Measurements from ENCODE around the gene TPSG1. TPM values are rescaled to one million over a fixed set of nuclear protein-coding genes. Genes with fewer than 3 reads are reported as not detected.

TPSG1 gene
- total RNA-seq, 2 experiments from 2014 or later: not detected

DNA sequence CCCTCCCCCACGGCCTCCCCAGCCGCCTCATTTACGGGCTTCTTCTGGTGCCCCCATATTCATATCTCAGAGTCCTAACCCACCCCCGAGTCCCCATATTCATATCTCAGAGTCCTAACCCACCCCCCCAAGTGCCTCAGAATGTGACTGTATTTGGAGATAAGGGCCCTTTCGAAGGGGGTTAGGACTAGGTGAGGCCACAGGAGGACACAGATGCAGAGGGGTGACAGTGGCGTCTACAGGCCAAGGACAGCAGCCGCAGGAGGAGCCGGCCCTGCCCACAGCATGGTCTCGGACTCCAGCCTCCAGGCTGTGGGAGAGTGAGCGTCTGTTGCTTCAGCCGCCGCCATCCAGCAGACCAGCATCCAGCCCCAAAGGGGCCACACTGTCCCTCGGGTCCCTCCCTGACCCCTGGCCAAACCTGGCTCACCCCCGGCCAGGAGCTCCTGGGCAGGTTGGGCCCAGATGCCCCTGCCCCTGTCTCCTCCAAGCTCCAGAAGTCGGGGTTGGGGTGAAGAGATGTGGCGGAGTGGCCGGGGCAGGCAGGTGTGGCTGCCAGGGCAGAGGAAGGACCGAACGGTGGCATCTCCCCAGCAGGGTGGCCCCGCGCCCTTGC lies 46.7 kb downstream of the TPSG1 start:
- Mint-ChIP-seq H3K36me3 (no peaks in the 10 kb centered on the region), H3K27ac (no peak overlapping the region), H3K4me3 (no peak overlapping the region), H3K4me1 (ENCODE audit: low read depth) (no peaks in the 10 kb centered on the region), H3K9me3 (no peaks in the 10 kb centered on the region), H3K27me3 (peaks cover 3% of the 10 kb centered on the region)
- intact Hi-C loops (cut with micrococcal nuclease): no loop called here
- no peak for DNase-seq
- POLR2A ChIA-PET: no interaction called here
- CTCF ChIA-PET: no interaction called here

DNA sequence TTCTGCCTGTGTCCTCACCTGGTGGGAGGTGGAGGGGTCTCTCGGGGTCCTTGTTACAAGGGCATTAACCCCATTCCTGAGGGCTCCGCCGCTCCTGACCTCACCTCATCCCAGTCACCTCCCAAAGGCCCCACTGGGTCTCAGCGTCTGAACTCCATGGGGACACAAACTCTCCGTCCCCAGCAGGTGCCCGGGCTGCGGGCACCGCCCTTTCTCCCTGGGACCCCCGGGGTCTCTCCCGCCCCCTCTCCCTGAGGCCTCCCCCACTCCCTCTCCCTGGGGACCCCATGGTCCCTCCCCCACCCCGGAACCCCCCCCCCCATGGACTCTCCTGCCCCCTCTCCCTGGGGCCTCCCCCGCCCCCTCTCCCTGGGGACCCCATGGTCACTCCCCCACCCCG lies 47.3 kb downstream of the TPSG1 start:
- no peak overlapping the region for H3K27ac Mint-ChIP-seq
- ChIA-PET CTCF (no interaction called here), POLR2A (no interaction called here)
- H3K27me3 Mint-ChIP-seq: peaks cover 3% of the 10 kb centered on the region
- no peaks in the 10 kb centered on the region for H3K36me3 Mint-ChIP-seq
- no peak for DNase-seq
- intact Hi-C loops (cut with micrococcal nuclease): no loop called here
- no peak overlapping the region for H3K4me3 Mint-ChIP-seq
- H3K9me3 Mint-ChIP-seq: no peaks in the 10 kb centered on the region
- H3K4me1 Mint-ChIP-seq (ENCODE audit: low read depth): no peaks in the 10 kb centered on the region

DNA sequence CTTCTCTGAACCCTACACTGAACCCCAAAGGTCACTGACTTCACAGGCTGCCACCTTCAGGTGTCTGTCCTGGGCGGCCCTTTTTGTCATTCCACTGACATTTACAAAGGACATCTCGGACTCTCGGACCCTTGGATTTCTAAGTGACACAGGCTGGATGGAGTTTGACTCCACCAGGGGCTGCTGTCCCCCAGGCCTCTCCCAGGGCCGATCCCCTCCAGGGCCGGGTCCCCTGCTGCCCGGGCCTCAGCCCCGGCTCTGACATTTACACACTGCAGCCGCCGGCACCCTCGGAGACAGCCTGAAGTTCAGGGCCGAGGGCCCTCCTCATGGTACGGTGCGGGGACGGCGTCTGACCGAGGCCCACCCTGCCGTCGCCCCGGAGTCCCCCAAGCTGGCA lies 48.0 kb downstream of the TPSG1 start:
- H3K4me1 Mint-ChIP-seq (ENCODE audit: low read depth): no peaks in the 10 kb centered on the region

DNA sequence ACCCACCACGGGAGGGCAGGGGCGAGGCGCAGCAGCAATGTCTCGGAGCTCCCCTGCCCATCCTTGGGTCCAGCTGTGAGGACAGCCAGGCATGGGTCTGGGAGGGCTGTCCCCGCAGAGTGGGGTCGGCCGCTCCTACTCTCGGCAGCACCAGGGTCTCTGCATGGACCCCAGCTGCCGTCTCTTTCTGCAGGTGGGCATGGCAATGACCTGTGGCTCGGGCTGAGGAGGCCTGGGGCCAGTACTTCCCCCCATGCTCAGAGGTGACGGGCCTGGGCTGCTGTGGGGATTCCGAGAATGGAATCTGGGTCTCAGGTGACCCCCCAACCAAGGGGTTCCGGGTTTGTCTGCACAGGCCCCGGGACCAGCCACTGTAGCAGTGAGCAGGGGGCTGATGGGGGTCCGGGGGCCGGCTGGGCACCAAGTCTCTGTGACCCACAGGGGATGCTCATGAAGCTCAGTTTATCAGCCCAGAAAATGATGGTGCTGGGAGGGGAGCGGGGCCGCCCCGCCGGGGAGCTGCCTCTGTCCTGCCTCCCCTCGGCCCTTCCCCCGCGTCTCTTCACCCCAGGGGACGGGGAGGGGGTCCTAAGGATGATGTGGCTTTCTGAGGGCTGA lies 48.7 kb downstream of the TPSG1 start:
- Mint-ChIP-seq H3K4me3 (no peak overlapping the region), H3K27ac (no peak overlapping the region), H3K27me3 (no peaks in the 10 kb centered on the region), H3K9me3 (no peaks in the 10 kb centered on the region), H3K4me1 (ENCODE audit: low read depth) (no peaks in the 10 kb centered on the region), H3K36me3 (no peaks in the 10 kb centered on the region)
- intact Hi-C loops (cut with micrococcal nuclease): no loop called here
- ChIA-PET POLR2A (no interaction called here), CTCF (no interaction called here)
- DNase-seq: no peak

More for the DNA sequence above, 48.0 kb downstream of the TPSG1 start:
- H3K36me3 Mint-ChIP-seq: no peaks in the 10 kb centered on the region
- POLR2A ChIA-PET: no interaction called here
- H3K4me3 Mint-ChIP-seq: no peak overlapping the region
- CTCF ChIA-PET: no interaction called here
- peaks cover 3% of the 10 kb centered on the region for H3K27me3 Mint-ChIP-seq
- H3K27ac Mint-ChIP-seq: no peak overlapping the region
- DNase-seq: no peak
- intact Hi-C loops (cut with micrococcal nuclease): no loop called here
- no peaks in the 10 kb centered on the region for H3K9me3 Mint-ChIP-seq

DNA sequence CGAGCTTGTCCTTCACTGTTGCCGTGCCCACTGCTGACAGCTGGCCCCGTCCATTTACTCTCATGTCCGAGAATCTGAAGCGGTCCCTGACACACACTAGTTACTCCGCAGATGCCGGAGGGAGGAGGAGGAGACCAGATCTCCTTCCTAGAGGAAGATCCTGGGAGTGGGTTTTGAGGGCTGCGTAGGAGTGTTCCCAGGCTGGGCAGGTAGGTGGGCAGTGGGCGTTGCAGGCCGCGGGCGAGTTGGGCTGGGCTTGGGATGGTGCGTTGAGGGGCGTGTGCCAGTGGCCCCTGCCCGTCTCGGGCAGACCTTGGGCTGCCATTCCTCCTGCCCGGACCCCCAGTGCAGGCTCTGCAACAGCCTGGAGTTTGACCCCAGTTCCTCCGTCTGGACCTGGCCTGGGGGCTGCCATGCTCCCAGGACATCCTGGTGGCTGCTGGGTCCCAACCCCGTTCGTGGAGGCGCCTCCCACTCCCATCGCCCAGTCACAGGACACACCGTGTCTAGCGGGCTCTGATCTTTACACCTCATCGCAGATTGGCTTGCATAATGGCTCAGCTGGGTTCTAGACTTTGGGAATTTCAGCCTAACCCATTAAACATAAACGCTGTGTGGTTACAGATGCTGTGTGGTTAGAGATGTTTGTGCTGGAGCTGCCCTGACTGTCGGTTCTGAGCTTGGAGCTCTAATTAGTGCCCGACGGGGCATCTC lies 49.3 kb downstream of the TPSG1 start:
- POLR2A ChIA-PET: no interaction called here
- Mint-ChIP-seq H3K27ac (no peak overlapping the region), H3K27me3 (no peaks in the 10 kb centered on the region)

DNA sequence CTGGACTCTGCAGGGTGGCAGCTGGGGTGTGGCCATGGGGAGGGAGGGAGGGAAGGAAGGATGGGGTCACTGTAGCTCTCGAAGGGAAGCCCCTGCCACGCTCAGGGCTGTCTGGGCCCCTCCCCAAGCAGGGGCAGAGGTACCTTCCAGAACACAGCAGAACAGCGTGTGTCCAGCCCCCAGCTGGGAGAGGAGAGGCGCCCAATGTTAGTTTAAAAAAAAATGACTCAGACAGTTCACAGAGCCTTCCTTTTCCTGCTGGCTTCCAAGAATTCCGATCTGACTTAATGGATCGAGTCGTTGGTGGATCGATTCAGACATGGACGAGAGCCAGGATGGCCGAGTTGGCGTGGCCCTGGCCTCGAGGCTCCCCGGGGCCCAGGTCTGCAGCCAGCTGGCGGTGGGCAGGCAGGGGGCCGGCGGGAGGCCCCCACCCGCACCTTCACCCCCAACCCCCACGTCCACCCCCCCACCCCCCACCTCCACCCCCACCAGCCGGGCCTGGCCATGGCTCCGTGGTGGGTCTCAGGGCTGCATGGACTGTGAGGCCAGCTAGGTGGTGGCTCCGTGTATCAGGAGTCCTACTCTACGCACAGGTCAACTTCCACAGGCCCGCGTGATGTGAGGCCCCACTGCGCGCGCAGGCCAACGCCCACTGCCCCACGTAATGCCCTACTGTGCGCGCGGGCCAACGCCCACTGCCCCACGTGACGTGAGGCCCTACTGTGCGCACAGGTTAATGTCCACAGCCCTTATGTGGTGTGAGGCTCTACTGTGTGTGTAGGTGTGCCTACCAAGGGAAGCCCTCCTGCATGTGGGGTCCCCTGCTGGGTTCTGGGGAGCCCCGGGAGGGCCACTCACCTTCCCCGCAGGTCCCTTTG lies 50.4 kb downstream of the TPSG1 start:
- CTCF ChIA-PET: no interaction called here
- intact Hi-C loops (cut with micrococcal nuclease): no loop called here
- no peaks in the 10 kb centered on the region for H3K4me1 Mint-ChIP-seq (ENCODE audit: low read depth)

More for the DNA sequence above, 49.3 kb downstream of the TPSG1 start:
- CTCF ChIA-PET: no interaction called here
- Mint-ChIP-seq H3K4me3 (no peak overlapping the region), H3K36me3 (no peaks in the 10 kb centered on the region), H3K9me3 (no peaks in the 10 kb centered on the region), H3K4me1 (ENCODE audit: low read depth) (no peaks in the 10 kb centered on the region)
- no peak for DNase-seq
- intact Hi-C loops (cut with micrococcal nuclease): no loop called here

DNA sequence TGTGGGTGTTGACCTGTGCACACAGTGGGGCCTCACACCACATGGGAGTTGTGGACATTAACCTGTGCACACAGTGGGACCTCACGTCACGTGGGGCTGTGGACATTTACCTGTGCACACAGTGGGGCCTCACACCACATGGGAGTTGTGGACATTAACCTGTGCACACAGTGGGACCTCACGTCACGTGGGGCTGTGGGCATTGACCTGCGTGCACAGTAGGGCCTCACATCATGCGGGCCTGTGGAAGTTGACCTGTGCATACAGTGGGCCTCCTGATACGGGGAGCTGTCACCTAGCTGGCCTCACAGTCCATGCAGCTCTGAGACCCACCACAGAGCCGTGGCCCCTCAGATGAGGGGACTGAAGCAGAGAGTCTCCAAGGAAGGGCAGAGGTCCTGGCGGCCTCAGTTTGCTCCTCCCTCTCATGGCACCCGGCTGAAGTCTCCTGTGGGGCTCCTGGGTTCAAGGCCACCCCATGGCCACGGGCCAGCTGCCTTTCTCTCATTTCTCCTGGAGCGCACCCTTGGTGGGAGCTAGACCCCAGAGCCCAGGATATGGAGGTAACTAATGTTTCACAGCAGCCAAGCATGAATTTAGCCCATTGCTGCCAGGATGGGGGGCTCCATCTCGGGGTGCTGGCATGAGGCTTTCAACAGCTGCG lies 51.1 kb downstream of the TPSG1 start:
- no peak for DNase-seq
- no peak overlapping the region for H3K27ac Mint-ChIP-seq
- ChIA-PET POLR2A (no interaction called here), CTCF (no interaction called here)
- H3K27me3 Mint-ChIP-seq: peaks cover 2% of the 10 kb centered on the region
- H3K36me3 Mint-ChIP-seq: no peaks in the 10 kb centered on the region
- intact Hi-C loops (cut with micrococcal nuclease): no loop called here
- H3K9me3 Mint-ChIP-seq: no peaks in the 10 kb centered on the region
- no peak overlapping the region for H3K4me3 Mint-ChIP-seq
- no peaks in the 10 kb centered on the region for H3K4me1 Mint-ChIP-seq (ENCODE audit: low read depth)

More for the DNA sequence above, 50.4 kb downstream of the TPSG1 start:
- no peak overlapping the region for H3K4me3 Mint-ChIP-seq
- POLR2A ChIA-PET: no interaction called here
- H3K27ac Mint-ChIP-seq: no peak overlapping the region
- no peaks in the 10 kb centered on the region for H3K9me3 Mint-ChIP-seq
- H3K27me3 Mint-ChIP-seq: peaks cover 2% of the 10 kb centered on the region
- DNase-seq: no peak
- H3K36me3 Mint-ChIP-seq: no peaks in the 10 kb centered on the region

DNA sequence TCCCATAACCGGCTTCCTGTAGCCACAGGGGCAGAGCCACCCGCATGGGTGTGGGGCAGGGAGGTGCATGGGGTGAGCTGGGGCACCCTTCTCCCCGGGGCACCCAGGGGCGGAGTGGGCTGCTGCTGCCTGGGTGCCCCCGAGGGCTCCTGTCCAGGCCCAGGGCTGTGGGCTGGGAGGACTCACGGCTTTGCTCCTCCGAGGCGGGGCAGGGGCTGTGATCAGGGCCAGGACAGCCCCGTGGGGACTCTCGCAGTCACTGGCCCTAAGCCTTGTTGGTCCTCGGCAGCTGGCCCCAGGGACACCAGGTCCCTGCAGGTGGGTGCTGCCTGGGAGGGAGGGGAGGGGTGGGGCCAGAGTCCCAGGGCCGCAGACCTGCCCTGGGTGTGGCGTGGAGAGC lies 52.4 kb downstream of the TPSG1 start:
- ChIA-PET CTCF (no interaction called here), POLR2A (no interaction called here)
- Mint-ChIP-seq H3K4me1 (ENCODE audit: low read depth) (no peaks in the 10 kb centered on the region), H3K9me3 (no peaks in the 10 kb centered on the region), H3K36me3 (no peaks in the 10 kb centered on the region), H3K27ac (no peak overlapping the region), H3K4me3 (no peak overlapping the region), H3K27me3 (peaks cover 2% of the 10 kb centered on the region)
- intact Hi-C loops (cut with micrococcal nuclease): no loop called here
- no peak for DNase-seq

DNA sequence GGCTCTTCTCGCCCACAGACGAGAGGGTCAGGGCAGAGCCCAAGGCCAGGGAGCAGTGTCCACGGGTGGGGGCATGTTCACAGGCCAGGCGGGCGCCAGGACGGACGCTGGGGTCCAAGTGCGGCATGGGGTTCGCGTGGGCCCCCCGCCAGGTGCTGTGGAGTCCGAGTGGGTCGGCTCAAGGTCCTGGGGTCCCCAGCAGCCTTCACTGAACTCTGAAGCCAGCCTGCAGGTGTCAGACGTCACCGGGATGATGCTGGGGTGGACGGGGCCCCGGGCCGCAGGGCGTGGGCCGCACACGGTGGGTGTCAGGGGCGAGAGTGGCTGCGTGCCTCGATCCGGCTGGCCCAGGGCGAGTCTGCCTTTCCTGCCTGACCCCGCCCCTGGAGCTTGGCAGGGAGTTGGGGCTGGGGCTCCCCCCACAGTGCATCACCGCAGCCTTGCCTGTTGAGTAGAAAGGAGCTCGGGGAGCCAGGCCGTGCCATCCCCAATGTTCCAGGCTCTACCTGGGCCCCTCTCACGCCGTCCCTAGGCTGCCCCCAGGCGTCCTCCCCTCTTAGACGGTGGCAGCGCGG lies 53.1 kb downstream of the TPSG1 start:
- intact Hi-C loops (cut with micrococcal nuclease): no loop called here
- no peaks in the 10 kb centered on the region for H3K36me3 Mint-ChIP-seq
- no peak for DNase-seq
- H3K4me1 Mint-ChIP-seq (ENCODE audit: low read depth): no peaks in the 10 kb centered on the region
- H3K27ac Mint-ChIP-seq: no peak overlapping the region
- H3K9me3 Mint-ChIP-seq: no peaks in the 10 kb centered on the region
- H3K27me3 Mint-ChIP-seq: peaks cover 2% of the 10 kb centered on the region
- POLR2A ChIA-PET: no interaction called here
- CTCF ChIA-PET: no interaction called here
- no peak overlapping the region for H3K4me3 Mint-ChIP-seq

Other genes with a start within 250 kb of the TPSG1 start
- 1 to 10 TPM; 2.0 to 2.6 TPM for gene SOX8, start 243.5 kb downstream of the TPSG1 start, total RNA-seq
- not detected for gene SSTR5, start 152.5 kb downstream of the TPSG1 start, total RNA-seq
- gene C1QTNF8, start 129.0 kb downstream of the TPSG1 start, total RNA-seq: not detected
- gene CACNA1H, start 72.2 kb downstream of the TPSG1 start, total RNA-seq: under 1 TPM; 0.26 to 0.61 TPM
- gene TPSB2, start 4.9 kb upstream of the TPSG1 start, total RNA-seq: not detected
- not detected for gene TPSAB1, start 15.4 kb upstream of the TPSG1 start, total RNA-seq
- gene TPSD1, start 30.8 kb upstream of the TPSG1 start, total RNA-seq: not detected
- gene UBE2I, start 84.4 kb upstream of the TPSG1 start, total RNA-seq: 100 to 1,000 TPM; 248 to 249 TPM
- under 1 TPM; 0.17 to 0.31 TPM for gene BAIAP3, start 108.4 kb upstream of the TPSG1 start, total RNA-seq
- gene TSR3, start 126.6 kb upstream of the TPSG1 start, total RNA-seq: 10 to 100 TPM; 59.6 to 60.8 TPM
- gene GNPTG, start 126.7 kb upstream of the TPSG1 start, total RNA-seq: 10 to 100 TPM; 19.0 to 19.1 TPM
- 10 to 100 TPM; 26.0 to 33.4 TPM for gene UNKL, start 189.4 kb upstream of the TPSG1 start, total RNA-seq
- gene UQCC4, start 195.5 kb upstream of the TPSG1 start, total RNA-seq: 10 to 100 TPM; 14.1 to 15.0 TPM
- not detected for gene PERCC1, start 205.8 kb upstream of the TPSG1 start, total RNA-seq
- gene CCDC154, start 219.3 kb upstream of the TPSG1 start, total RNA-seq: 1 to 10 TPM; 1.5 to 3.0 TPM
- 10 to 100 TPM; 27.1 to 33.6 TPM for gene CLCN7, start 249.8 kb upstream of the TPSG1 start, total RNA-seq